ENCODE data around the gene SIRT2.
"Not testable (repeated sequence)": the region's sequence is repeated elsewhere in the genome, so short reads cannot be mapped to it uniquely, and the experiment has no call there.

GRCh38 chr19:38941466-38941865 lies 42.0 kb upstream of the SIRT2 start:
- TF ChIP-seq CTCF, POLR2A (IDR thresholded peaks at IDR 0.05): not testable (repeated sequence)
